T-helper 2 cell treated with Interferon-gamma antibody and Interleukin-4, amounts not matched to agents 100 ng/mL and 5 ng/mL, for 36 hours (primary cell): ENCODE measurements around the gene CRYZ. TPM values are rescaled to one million over a fixed set of nuclear protein-coding genes. Genes with fewer than 3 reads are reported as not detected.
"Not testable (repeated sequence)": the region's sequence is repeated elsewhere in the genome, so short reads cannot be mapped to it uniquely, and the experiment has no call there.

Experiments used
- intact Hi-C: fragments of 100-400 bp; cut with micrococcal nuclease; formaldehyde crosslinking; loops from one replicate; pipeline ENCODE4 v1.15.1; 2023
- total RNA-seq: library from RNA; stranded (reverse); gene quantifications from 2 replicates; pipeline ENCODE4 v1.2.3, GENCODE V29; 2022

The CRYZ gene
- total RNA-seq, 1 donor from 2014 or later, result 22.5 TPM

DNA sequence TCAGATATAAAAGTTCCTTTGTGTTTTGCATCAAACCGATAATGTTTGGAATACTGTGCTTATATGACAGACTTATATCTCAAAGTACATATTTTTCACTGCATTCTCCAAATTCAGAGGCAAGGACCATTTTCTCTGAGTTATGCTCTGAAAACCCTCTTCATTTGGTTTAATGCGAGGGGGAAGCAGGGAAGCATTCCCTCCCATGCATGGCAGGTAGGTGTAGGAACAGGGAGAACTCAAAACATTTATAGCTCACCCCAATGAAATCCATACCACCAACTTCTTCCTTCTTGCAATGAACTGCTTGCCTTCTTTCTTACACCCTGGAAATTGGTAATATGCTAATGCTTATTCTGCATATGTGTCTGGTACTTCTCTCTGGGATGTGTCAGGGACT is 48.5 kb downstream of the CRYZ start:
- intact Hi-C loops, result loop anchor here (2.0 kb wide), 1 partner anchor 844 kb away; no protein-coding TSS in a partner anchor

GRCh38 chr1:74683656-74684055 is 49.2 kb downstream of the CRYZ start:
- intact Hi-C loops, result loop anchor here (2.0 kb wide), 1 partner anchor 843 kb away; no protein-coding TSS in a partner anchor

DNA sequence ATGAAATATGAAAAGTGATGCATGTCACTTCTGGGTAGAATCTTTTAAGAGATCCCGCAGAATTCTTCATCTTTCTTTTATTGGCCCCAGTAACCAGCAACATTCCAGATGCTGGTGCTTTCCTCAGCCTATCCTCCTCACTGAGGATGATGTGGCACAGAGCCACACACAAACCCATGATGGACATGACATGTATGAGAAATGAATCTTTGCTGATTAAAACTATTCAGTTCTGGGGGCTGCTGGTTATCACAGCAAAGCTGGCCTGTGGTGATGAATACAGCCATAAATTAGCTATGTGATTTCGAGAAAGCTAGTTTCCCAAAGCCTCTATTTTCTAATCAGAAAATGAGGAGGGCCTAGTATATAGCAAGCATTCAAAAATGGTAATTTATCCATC is 51.0 kb downstream of the CRYZ start:
- intact Hi-C loops, result no loop called here

DNA sequence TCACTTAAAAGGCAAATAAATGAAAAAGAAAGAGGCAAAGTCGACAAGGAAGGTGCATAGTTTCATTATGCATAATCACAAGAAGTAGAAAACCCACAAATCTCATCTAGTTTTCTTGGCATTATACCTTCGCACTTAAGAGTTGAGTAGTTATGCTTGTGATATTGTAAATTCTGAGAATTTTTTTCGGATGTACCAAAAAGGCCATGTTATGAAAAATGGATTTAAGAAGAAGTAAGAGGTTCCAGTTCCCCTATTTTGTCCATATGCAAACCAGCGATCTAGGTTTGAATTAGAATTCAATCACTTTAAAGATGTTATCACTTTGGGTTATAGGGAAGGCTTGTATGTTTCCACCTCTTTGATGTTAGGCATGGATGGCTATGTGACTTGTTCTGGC is 51.4 kb downstream of the CRYZ start:
- intact Hi-C loops, result no loop called here

- intact Hi-C loops, result no loop called here
These were observed 51.8 kb downstream of the CRYZ start for GRCh38 chr1:74681001-74681400.

DNA sequence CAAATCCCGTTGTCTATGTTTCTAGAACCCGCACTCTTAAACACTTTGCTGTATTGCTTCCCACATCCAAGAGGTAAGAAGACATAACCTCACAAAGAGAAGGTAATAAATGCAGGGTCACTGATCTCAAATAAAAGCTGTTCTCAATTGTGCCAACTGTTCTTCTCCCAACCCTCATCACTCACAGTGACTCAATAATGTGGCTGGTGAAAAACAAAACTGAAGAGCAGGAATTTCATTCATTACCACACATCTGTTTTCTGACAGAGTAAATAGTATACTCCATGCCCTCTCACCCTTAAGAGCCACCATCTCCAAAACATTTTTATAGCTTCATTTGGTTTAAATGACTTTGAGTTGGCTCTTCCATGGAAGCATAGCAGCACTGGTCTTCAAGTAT is 53.0 kb downstream of the CRYZ start:
- intact Hi-C loops, result no loop called here

GRCh38 chr1:74677926-74678325 is 54.9 kb downstream of the CRYZ start:
- intact Hi-C loops, result no loop called here

DNA sequence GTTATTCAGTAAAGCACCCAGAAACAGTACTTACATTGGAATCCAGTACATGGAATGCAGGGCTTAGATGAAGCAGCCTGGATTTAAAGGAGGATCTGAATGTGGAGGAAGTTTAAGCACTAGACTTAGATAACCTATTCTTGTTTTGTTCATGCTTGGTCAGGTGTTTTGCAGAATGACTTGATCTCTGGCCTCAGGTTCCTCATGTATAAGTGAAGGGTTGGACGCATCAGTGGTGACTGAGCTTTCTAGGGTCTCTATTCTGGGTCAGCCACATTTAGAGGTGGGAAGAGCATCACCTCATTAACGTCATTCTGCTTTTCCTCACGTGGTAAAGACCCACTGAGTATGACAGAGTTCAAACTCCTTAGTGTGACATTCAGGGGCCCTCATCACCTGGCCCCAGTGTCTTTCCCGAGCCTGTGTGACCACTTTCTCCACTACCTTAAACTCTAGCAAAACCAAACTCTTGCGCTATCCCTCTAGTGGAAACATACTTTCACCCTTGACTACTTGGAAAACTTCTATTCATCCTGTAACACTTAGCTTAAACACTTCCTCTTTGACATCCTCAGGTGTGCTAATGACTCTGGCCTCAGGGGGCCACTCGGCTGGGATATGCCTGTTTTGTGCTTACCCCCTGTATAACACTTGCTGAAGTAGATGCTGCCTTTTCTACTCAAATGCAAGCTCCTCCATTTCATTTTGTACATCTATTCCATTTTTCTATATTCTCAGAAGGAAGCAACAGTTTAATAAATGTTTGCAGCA is 58.4 kb downstream of the CRYZ start:
- intact Hi-C loops, result no loop called here

DNA sequence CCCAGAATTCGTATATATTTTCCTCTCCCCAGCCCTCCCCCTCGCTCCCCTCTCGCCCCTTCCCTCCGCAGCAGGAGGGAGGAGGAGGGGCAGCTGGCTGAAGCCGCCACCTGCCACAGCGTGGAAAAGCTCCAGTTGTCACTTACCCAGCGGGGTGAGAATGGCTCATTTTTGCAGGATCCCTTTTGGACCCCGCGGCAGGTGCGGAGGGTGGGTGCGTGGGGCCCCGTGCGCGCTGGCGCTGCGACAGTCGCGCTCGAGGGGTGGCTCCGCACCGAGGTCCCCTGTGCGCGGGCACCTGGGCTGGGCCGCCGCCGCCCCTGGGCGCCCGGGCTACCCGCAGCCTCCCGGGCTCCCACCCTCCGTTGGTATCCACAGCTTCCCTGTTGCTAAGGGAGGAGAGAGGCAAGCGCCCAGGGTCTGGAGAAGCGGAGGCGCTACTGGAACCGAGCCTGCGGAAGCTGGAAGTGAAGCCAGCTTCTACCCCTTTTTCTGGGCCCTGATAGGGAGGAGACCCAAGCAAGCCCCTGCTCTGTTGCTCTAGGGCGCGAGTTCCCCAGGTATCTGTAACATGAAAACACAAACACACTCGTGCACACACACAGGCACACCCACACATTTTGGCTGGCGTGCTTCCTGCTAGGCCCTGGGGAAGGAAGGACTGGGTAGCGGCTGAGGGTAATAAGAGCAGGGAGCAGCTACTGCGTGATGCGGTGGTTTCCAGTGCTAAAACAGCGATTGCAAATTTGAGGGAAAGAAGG is 59.3 kb downstream of the CRYZ start, which contains the start of gene ERICH3:
ERICH3 (minus strand) TSS at position 442 of the 761 bp plus-strand sequence; CDS start at position 169, 273 bp downstream.
- intact Hi-C loops, result no loop called here

- intact Hi-C loops, result not testable (repeated sequence)
These were observed 62.0 kb downstream of the CRYZ start for GRCh38 chr1:74670866-74671265.

Other genes with a start within 250 kb of the CRYZ start
- gene LRRC53, start 220.4 kb downstream of the CRYZ start, total RNA-seq, result not detected in 2 replicates
- gene ERICH3, start 59.3 kb downstream of the CRYZ start, total RNA-seq, result not detected in 2 replicates
- gene TYW3, start 102 bp upstream of the CRYZ start, total RNA-seq, result 24.5 and 25.0 TPM in 2 replicates